Keratinocyte (primary cell): ENCODE measurements around the gene CERS1.

ENCODE experiments used
- CTCF ChIP-seq, 3 experiments: IDR thresholded peaks in 1 of 3; conservative IDR thresholded peaks in 1 of 3; optimal IDR thresholded peaks in 1 of 3; 2 replicates in 2 of 3; 3 replicates in 1 of 3; pipeline versions ENCODE3 to v1.5.1; 2011; ENCODE audit warnings: low read length in 3 of 3, mild to moderate bottlenecking in 3 of 3, moderate library complexity in 2 of 3, control low read depth in 1 of 3, inconsistent platforms in 1 of 3; ENCODE audit not compliant: insufficient read depth in 2 of 3; ENCODE audit errors: extremely low read depth in 1 of 3
- EZH2 ChIP-seq: IDR thresholded peaks from one replicate; pipeline ENCODE4 v1.6.1; 2012; ENCODE audit warnings: inconsistent platforms, mild to moderate bottlenecking, low read length, moderate library complexity

- TF ChIP-seq CTCF (optimal IDR thresholded peaks at IDR 0.05 in 1 of 3, IDR thresholded peaks at IDR 0.05 in 1 of 3, conservative IDR thresholded peaks at IDR 0.05 in 1 of 3; ENCODE audit: extremely low read depth in 1 of 3, insufficient read depth in 2 of 3, low read length in 3 of 3) (no peak), EZH2 (no peak)
Observed at GRCh38 chr19:18928018-18928805, 32.3 kb upstream of the CERS1 start.
